Lung (tissue), 12 donors: ENCODE measurements around the gene CTU2. TPM values are rescaled to one million over a fixed set of nuclear protein-coding genes. Genes with fewer than 3 reads are reported as not detected.

ENCODE experiments used
- ATAC-seq: fragments of 200-7000 bp; cut with Tn5 transposase; one replicate; pipeline ENCODE4 v1.9.1; 2020; ENCODE audit warnings: moderate number of reproducible peaks; ENCODE audit not compliant: insufficient read depth, low FRiP score
- DNase-seq, 3 donors: peaks; one replicate each; pipeline ENCODE4 v3.0.0-alpha.2; 2013 to 2017
- H3K27ac ChIP-seq, 2 donors: one replicate each; pipeline ENCODE4 v1.5.1; 2013; ENCODE audit warnings: mild to moderate bottlenecking in 2 of 2, moderate library complexity in 2 of 2, control low read depth in 1 of 2, inconsistent platforms in 1 of 2, low read depth in 1 of 2, low read length in 1 of 2
- H3K27me3 ChIP-seq, 3 donors: one replicate each; pipeline ENCODE4 v1.5.1; 2013; ENCODE audit warnings: low read length in 2 of 3; ENCODE audit not compliant: control insufficient read depth in 3 of 3, insufficient read depth in 3 of 3
- H3K36me3 ChIP-seq, 4 donors: one replicate each; pipeline ENCODE4 v1.5.1; 2013; ENCODE audit warnings: low read length in 4 of 4, mild to moderate bottlenecking in 1 of 4, moderate library complexity in 1 of 4; ENCODE audit not compliant: control insufficient read depth in 4 of 4, insufficient read depth in 4 of 4
- H3K4me1 ChIP-seq, 5 donors: one replicate each; pipeline ENCODE4 v1.5.1; 2013; ENCODE audit warnings: low read length in 5 of 5, mild to moderate bottlenecking in 2 of 5, moderate library complexity in 1 of 5; ENCODE audit not compliant: control insufficient read depth in 5 of 5, insufficient read depth in 5 of 5
- H3K4me3 ChIP-seq: one replicate; pipeline ENCODE4 v1.5.1; 2013; ENCODE audit warnings: mild to moderate bottlenecking, control low read depth, moderate library complexity
- H3K9ac ChIP-seq, 2 donors: one replicate each; pipeline ENCODE4 v1.5.1; 2013; ENCODE audit warnings: low read length in 2 of 2, control low read depth in 1 of 2; ENCODE audit not compliant: insufficient read depth in 1 of 2
- H3K9me3 ChIP-seq, 4 donors: one replicate each; pipeline ENCODE4 v1.5.1; 2013; ENCODE audit warnings: low read length in 3 of 4, mild to moderate bottlenecking in 1 of 4, moderate library complexity in 1 of 4; ENCODE audit not compliant: control insufficient read depth in 4 of 4, insufficient read depth in 3 of 4
- CTCF ChIP-seq: IDR thresholded peaks from 2 replicates; pipeline ENCODE4 v1.5.1; 2012; ENCODE audit warnings: mild to moderate bottlenecking; ENCODE audit errors: control extremely low read depth, extremely low read depth
- WGBS, 2 donors: extraction: QIAGEN DNeasy Blood & Tissue Kit; methylation state at CpG; one replicate each; pipeline ENCODE4 v1.1.7; 2013; 5-methylcytosine and 5-hydroxymethylcytosine counted together
- polyA plus RNA-seq, 2 donors: library from polyadenylated mRNA; stranded (reverse); fragments of 200-250 nt; gene quantifications; one replicate each; pipeline ENCODE4 v1.2.1, GENCODE V29; 2013
- total RNA-seq, 2 donors: library from RNA; depleted of rRNA in 1 of 2; stranded (reverse); fragments of >200 nt in 1 of 2; gene quantifications; one replicate each; pipeline ENCODE4 v1.2.1, GENCODE V29; 2014 to 2021
- donor health status: control.
- donor health status: control.
- donor health status: Bipolar disorder and iron deficiency.
- donor health status: healthy.
- donor health status: DM: yes; HTN: yes; CAD: no.

Gene CTU2
- total and polyA plus RNA-seq, 4 donors: 5.7 to 23.4 (median 18.3) TPM

- Histone ChIP-seq H3K4me3 (no peak overlapping the region), H3K27ac (no peak overlapping the region), H3K27me3 (no peaks in the 10 kb centered on the region), H3K9me3 (peaks cover 0 to 2% (median 0%) of the 10 kb centered on the region in 4 donors), H3K36me3 (peaks cover 2 to 94% (median 29%) of the 10 kb centered on the region in 4 donors), H3K9ac (no peak overlapping the region), H3K4me1 (no peaks in the 10 kb centered on the region)
- WGBS, 2 donors: 91% methylated on average over 11 of the region's 11 CpGs
- TF ChIP-seq CTCF: no peak
- no peak for DNase-seq
- ATAC-seq: no peak
These were observed 11.9 kb downstream of the CTU2 start for GRCh38 chr16:88718178-88718577.

- H3K36me3 ChIP-seq: peaks cover 2 to 92% (median 24%) of the 10 kb centered on the region in 4 donors
- H3K4me1 ChIP-seq: no peaks in the 10 kb centered on the region
- H3K9ac ChIP-seq: no peak overlapping the region
- 90 to 91% methylated on average over 28 to 29 of the region's 29 CpGs for WGBS, 2 donors
- ATAC-seq (no peak), DNase-seq (no peak)
- H3K9me3 ChIP-seq: peaks cover 0 to 2% (median 0%) of the 10 kb centered on the region in 4 donors
- no peak for TF ChIP-seq CTCF
- H3K27ac ChIP-seq: no peak overlapping the region
- H3K4me3 ChIP-seq: no peak overlapping the region
- H3K27me3 ChIP-seq: no peaks in the 10 kb centered on the region
These were observed 13.1 kb downstream of the CTU2 start for GRCh38 chr16:88719267-88719932.

- ATAC-seq (no peak), DNase-seq (no peak)
- no peak for TF ChIP-seq CTCF
- H3K9me3 ChIP-seq: peaks cover 0 to 2% (median 0%) of the 10 kb centered on the region in 4 donors
- H3K4me1 ChIP-seq: no peaks in the 10 kb centered on the region
- H3K36me3 ChIP-seq: peaks cover 0 to 92% (median 22%) of the 10 kb centered on the region in 4 donors
- H3K27ac ChIP-seq: no peak overlapping the region
- no peak overlapping the region for H3K4me3 ChIP-seq
- H3K27me3 ChIP-seq: no peaks in the 10 kb centered on the region
- WGBS, 2 donors: 95 to 98% methylated on average over 19 of the region's 19 CpGs
- H3K9ac ChIP-seq: no peak overlapping the region
These were observed 13.6 kb downstream of the CTU2 start for GRCh38 chr16:88719933-88720296.
